Osteocyte (in vitro differentiated cells): ENCODE data around the gene WDR87. TPM values are rescaled to one million over a fixed set of nuclear protein-coding genes. Genes with fewer than 3 reads are reported as not detected.

ENCODE experiments used
- DNase-seq: peaks from one replicate; pipeline ENCODE4 v3.0.0; 2021; ENCODE audit warnings: mixed read lengths; ENCODE audit not compliant: unreplicated experiment; ENCODE audit errors: extremely low spot score
- H3K27ac Mint-ChIP-seq: one replicate; pipeline ENCODE4 v1.8.0; 2021; ENCODE audit warnings: mild to moderate bottlenecking, mixed read lengths; ENCODE audit not compliant: unreplicated experiment
- H3K27me3 Mint-ChIP-seq: one replicate; pipeline ENCODE4 v1.8.0; 2021; ENCODE audit warnings: mixed read lengths; ENCODE audit not compliant: unreplicated experiment
- H3K36me3 Mint-ChIP-seq: one replicate; pipeline ENCODE4 v1.8.0; 2021; ENCODE audit warnings: mixed read lengths; ENCODE audit not compliant: unreplicated experiment
- H3K4me1 Mint-ChIP-seq: one replicate; pipeline ENCODE4 v1.8.0; 2021; ENCODE audit warnings: mixed read lengths; ENCODE audit not compliant: unreplicated experiment
- H3K4me3 Mint-ChIP-seq: one replicate; pipeline ENCODE4 v1.8.0; 2021; ENCODE audit warnings: mild to moderate bottlenecking, moderate library complexity, mixed read lengths; ENCODE audit not compliant: unreplicated experiment
- H3K9me3 Mint-ChIP-seq: one replicate; pipeline ENCODE4 v1.8.0; 2021; ENCODE audit warnings: mixed read lengths; ENCODE audit not compliant: unreplicated experiment
- CTCF ChIP-seq: fragments of 200-600 bp; sonication (generic); IDR thresholded peaks from 2 replicates; pipeline ENCODE4 v1.5.0; 2021; ENCODE audit warnings: antibody characterized with exemption, mild to moderate bottlenecking, moderate library complexity
- long read RNA-seq: library from polyadenylated mRNA; unstranded; transcript quantifications from one replicate; pipeline ENCODE4 v2.0.0, GENCODE V29; 2021
- total RNA-seq: library from RNA; stranded (reverse); gene quantifications from 2 replicates; pipeline ENCODE4 v1.2.1, GENCODE V29; 2021

The WDR87 gene
- not detected in 2 replicates for total RNA-seq
- long read RNA-seq: 0 reads

GRCh38 chr19:37905946-37906868 lies at the start of gene WDR87:
Gene WDR87 (minus strand): TSS chr19:37906594. CDS start chr19:37898239, 8,355 bp downstream.
- Mint-ChIP-seq H3K27ac (peak within 1 kb of the TSS; percentile 83), H3K9me3 (no peaks in the 10 kb centered on the region), H3K4me1 (peaks cover 17% of the 10 kb centered on the region), H3K4me3 (peak within 1 kb of the TSS; percentile 92), H3K27me3 (no peaks in the 10 kb centered on the region), H3K36me3 (no peaks in the 10 kb centered on the region)
- DNase-seq: no peak
- TF ChIP-seq CTCF: peak; percentile 22

GRCh38 chr19:37955986-37956385 lies 49.6 kb upstream of the WDR87 start:
- Mint-ChIP-seq H3K4me1 (peaks cover 37% of the 10 kb centered on the region), H3K9me3 (no peaks in the 10 kb centered on the region), H3K4me3 (no peak overlapping the region), H3K27ac (no peak overlapping the region), H3K27me3 (no peaks in the 10 kb centered on the region), H3K36me3 (peaks cover 2% of the 10 kb centered on the region)
- DNase-seq: no peak
- no peak for TF ChIP-seq CTCF

GRCh38 chr19:37954421-37954874 lies 48.1 kb upstream of the WDR87 start:
- peak overlapping the region; percentile 72 for H3K27ac Mint-ChIP-seq
- H3K36me3 Mint-ChIP-seq: peaks cover 2% of the 10 kb centered on the region
- H3K27me3 Mint-ChIP-seq: no peaks in the 10 kb centered on the region
- peaks cover 33% of the 10 kb centered on the region for H3K4me1 Mint-ChIP-seq
- H3K9me3 Mint-ChIP-seq: no peaks in the 10 kb centered on the region
- no peak overlapping the region for H3K4me3 Mint-ChIP-seq
- no peak for TF ChIP-seq CTCF
- DNase-seq: no peak

GRCh38 chr19:37953918-37954303 lies 47.5 kb upstream of the WDR87 start:
- no peak overlapping the region for H3K4me3 Mint-ChIP-seq
- peaks cover 2% of the 10 kb centered on the region for H3K36me3 Mint-ChIP-seq
- DNase-seq: no peak
- peak overlapping the region; percentile 72 for H3K27ac Mint-ChIP-seq
- H3K9me3 Mint-ChIP-seq: no peaks in the 10 kb centered on the region
- no peak for TF ChIP-seq CTCF
- H3K4me1 Mint-ChIP-seq: peaks cover 28% of the 10 kb centered on the region
- H3K27me3 Mint-ChIP-seq: no peaks in the 10 kb centered on the region

GRCh38 chr19:37953171-37953917 lies 47.0 kb upstream of the WDR87 start:
- TF ChIP-seq CTCF: no peak
- Mint-ChIP-seq H3K9me3 (no peaks in the 10 kb centered on the region), H3K4me3 (no peak overlapping the region), H3K36me3 (no peaks in the 10 kb centered on the region), H3K27me3 (no peaks in the 10 kb centered on the region), H3K27ac (peak overlapping the region; percentile 72), H3K4me1 (peaks cover 28% of the 10 kb centered on the region)
- DNase-seq: no peak
